Endothelial cell of umbilical vein (primary cell): Measurements from ENCODE around the gene TRAPPC12. TPM values are rescaled to one million over a fixed set of nuclear protein-coding genes. Genes with fewer than 3 reads are reported as not detected.

Experiments used
- BruUV-seq: library from RNA; stranded (reverse); fragments of 400-500 nt; replicated peaks from 2 replicates; lab custom pipeline; 2021; lab: Mats Ljungman, UMichigan
- CTCF ChIA-PET: fragments of 300-600, 350-600 bp; sonication (Branson Sonifier 250); formaldehyde crosslinking; loops from one replicate; lab custom pipeline; 2021; ENCODE audit warnings: antibody characterized with exemption, inconsistent platforms; lab: Charles Lee
- POLR2A ChIA-PET: fragments of 300-600, 350-600 bp; sonication (Branson Sonifier 250); formaldehyde crosslinking; loops from one replicate; lab custom pipeline; 2021; ENCODE audit warnings: antibody characterized with exemption, inconsistent platforms; lab: Charles Lee
- DNase-seq: peaks from one replicate; pipeline ENCODE4 v3.0.0-alpha.2; 2011; ENCODE audit warnings: low read depth, low spot score
- FAIRE-seq: peaks from 2 replicates; lab custom pipeline; 2011; peaks lifted over from hg19 to GRCh38; lab: Jason Lieb, UNC
- H2AFZ ChIP-seq: 2 replicates; pipeline ENCODE4 v1.6.0; 2012; ENCODE audit warnings: low read depth, low read length, control low read depth, inconsistent platforms
- H3K27ac ChIP-seq: 2 replicates; pipeline ENCODE4 v1.5.1; 2011; ENCODE audit warnings: low read depth, mild to moderate bottlenecking, control low read depth, low read length, moderate library complexity; ENCODE audit not compliant: insufficient read depth
- H3K27me3 ChIP-seq, 2 experiments: 2 replicates each; pipeline versions ENCODE4 v1.6.0 to v1.6.1; 2011; ENCODE audit warnings: low read length in 2 of 2, mixed read lengths in 1 of 2; ENCODE audit not compliant: control insufficient read depth in 2 of 2, insufficient read depth in 2 of 2
- H3K36me3 ChIP-seq, 2 experiments: 2 replicates in 1 of 2; 3 replicates in 1 of 2; pipeline ENCODE4 v1.5.1; 2011; ENCODE audit warnings: low read length in 2 of 2, mild to moderate bottlenecking in 1 of 2, moderate library complexity in 1 of 2; ENCODE audit not compliant: control insufficient read depth in 2 of 2, insufficient read depth in 2 of 2; ENCODE audit errors: extremely low read depth in 1 of 2
- H3K4me1 ChIP-seq: 3 replicates; pipeline ENCODE4 v1.5.1; 2011; ENCODE audit warnings: mild to moderate bottlenecking, low read length; ENCODE audit not compliant: control insufficient read depth, insufficient read depth; ENCODE audit errors: extremely low read depth
- H3K4me2 ChIP-seq: 2 replicates; pipeline ENCODE4 v1.6.1; 2011; ENCODE audit warnings: low read length, control low read depth, mixed read lengths; ENCODE audit not compliant: insufficient read depth
- H3K4me3 ChIP-seq, 3 experiments: fragments of 200-600 bp in 1 of 3; sonication (generic), shearing (Covaris generic) in 1 of 3; replicated peaks in 1 of 3; 2 replicates each; pipeline ENCODE4 v1.5.1; 2011 to 2016; ENCODE audit warnings: control low read depth in 3 of 3, low read length in 3 of 3, mild to moderate bottlenecking in 2 of 3, inconsistent platforms in 1 of 3, low read depth in 1 of 3, moderate library complexity in 1 of 3; ENCODE audit not compliant: insufficient read depth in 1 of 3
- H3K79me2 ChIP-seq: 2 replicates; pipeline ENCODE4 v1.6.0; 2012; ENCODE audit warnings: low read length, inconsistent platforms; ENCODE audit not compliant: control insufficient read depth, insufficient read depth
- H3K9ac ChIP-seq: replicated peaks from 2 replicates; pipeline ENCODE3; 2011; ENCODE audit warnings: low read length, control low read depth; ENCODE audit not compliant: insufficient read depth; ENCODE audit errors: extremely low read depth
- H3K9me1 ChIP-seq: replicated peaks from 3 replicates; pipeline ENCODE4 v1.6.0; 2011; ENCODE audit warnings: mild to moderate bottlenecking, low read length; ENCODE audit not compliant: control insufficient read depth, insufficient read depth; ENCODE audit errors: extremely low read depth
- H3K9me3 ChIP-seq: replicated peaks from 2 replicates; pipeline ENCODE4 v1.5.1; 2012; ENCODE audit warnings: low read length, inconsistent platforms; ENCODE audit not compliant: control insufficient read depth, insufficient read depth
- H4K20me1 ChIP-seq: replicated peaks from 2 replicates; pipeline ENCODE3; 2011; ENCODE audit warnings: mild to moderate bottlenecking, low read length; ENCODE audit not compliant: control insufficient read depth, insufficient read depth; ENCODE audit errors: extremely low read depth
- POLR2A ChIP-seq: IDR thresholded peaks from 2 replicates; pipeline ENCODE4 v1.6.1; 2012; ENCODE audit warnings: low read depth, mild to moderate bottlenecking, control low read depth, low read length
- POLR2AphosphoS5 ChIP-seq: IDR thresholded peaks from 2 replicates; pipeline ENCODE4 v1.6.1; 2012; ENCODE audit warnings: low read depth, mild to moderate bottlenecking, control low read depth, low read length, moderate library complexity; ENCODE audit not compliant: insufficient read depth
- dilution Hi-C: fragments of 300-500 bp; cut with MboI; formaldehyde crosslinking; loops from one replicate; pipeline ENCODE4 v1.15.0; 2019; ENCODE audit warnings: low sequenced_read_pairs; ENCODE audit not compliant: extremely low pct_ligation_motif_present
- intact Hi-C: fragments of 100-400 bp; cut with micrococcal nuclease; formaldehyde crosslinking; loops from one replicate; pipeline ENCODE4 v1.10.0; 2022
- polyA plus RNA-seq, 4 experiments: library from polyadenylated mRNA; depleted of rRNA in 3 of 4; stranded (reverse) in 3 of 4; unstranded in 1 of 4; fragments of >200 nt; gene quantifications; 2 replicates each; pipeline versions ENCODE4 v1.2.1 to v1.2.3, GENCODE V29; 2011 to 2012; ENCODE audit warnings: missing spikeins in 1 of 4
- total RNA-seq: library from RNA; stranded (reverse); gene quantifications from 2 replicates; pipeline ENCODE4 v1.2.3, GENCODE V29; 2021
- TF ChIP-seq, protein P1 (sequence below): IDR thresholded peaks from 2 replicates; pipeline ENCODE4 v1.6.1; 2011; ENCODE audit not compliant: insufficient read depth, insufficient read length
- TF ChIP-seq, protein P2 (sequence below), 2 donors: IDR thresholded peaks; 1 replicate in 1 of 2; 2 replicates in 1 of 2; pipeline ENCODE4 v1.5.1; 2011; ENCODE audit warnings: low read length in 2 of 2, mild to moderate bottlenecking in 2 of 2, moderate library complexity in 2 of 2, control low read depth in 1 of 2, inconsistent platforms in 1 of 2, low read depth in 1 of 2; ENCODE audit not compliant: insufficient read depth in 1 of 2; ENCODE audit errors: extremely low read depth in 1 of 2

TRAPPC12 gene
- total and polyA plus RNA-seq, 2 donors (not counting 3 experiments of a cell fraction or from before 2014, with no cell fraction given) = 47.5 to 81.5 TPM

DNA sequence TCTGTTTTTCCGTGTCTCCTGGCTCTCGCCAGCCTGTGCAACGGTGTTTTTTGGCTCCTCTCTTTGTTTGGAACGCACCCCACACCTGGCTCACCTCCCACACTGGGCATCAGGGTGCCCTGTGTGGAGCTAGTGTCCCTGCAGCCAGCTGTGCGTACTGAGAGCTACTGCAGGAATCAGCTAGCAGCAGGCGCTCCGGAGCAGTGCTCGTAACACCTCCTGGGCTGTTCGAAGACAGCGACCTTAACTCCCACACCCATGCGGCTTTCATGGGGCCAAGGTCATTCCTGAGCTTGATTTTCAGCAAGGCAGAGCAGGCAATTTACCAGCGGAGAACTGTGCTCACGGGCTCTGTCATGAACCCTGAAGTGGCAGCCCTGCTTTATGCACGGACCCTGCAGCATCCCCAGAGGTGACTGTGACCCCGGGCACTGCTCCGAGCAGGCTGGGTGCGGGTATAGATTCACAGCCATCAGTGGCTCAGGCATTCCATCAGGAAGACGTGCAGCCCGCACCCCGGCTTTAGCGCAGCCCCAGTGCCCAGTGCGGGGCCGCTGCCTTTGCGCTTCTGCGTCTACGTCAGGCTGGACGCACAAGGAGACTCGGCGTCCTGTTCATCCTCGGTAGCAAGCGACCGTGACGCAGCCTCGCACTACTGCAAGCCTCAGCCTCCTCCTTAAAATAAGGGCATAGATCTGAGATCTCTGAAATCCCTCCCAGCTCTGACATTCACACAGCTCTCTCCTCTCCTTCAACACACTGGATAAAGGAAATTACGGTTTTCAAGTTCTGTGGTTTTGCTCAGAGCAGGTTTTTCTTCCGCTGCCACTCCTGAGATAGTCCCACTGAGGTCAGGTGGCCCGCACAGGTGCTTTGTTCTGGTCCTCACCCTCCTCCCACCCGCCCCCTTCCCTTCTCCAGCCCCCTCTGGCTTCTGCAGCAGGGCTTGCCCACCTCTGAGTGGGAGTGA, 81.6 kb downstream of the TRAPPC12 start:
- no peak overlapping the region for H3K4me3 ChIP-seq
- intact Hi-C loops = loop anchor here (5.0 kb wide), 1 partner anchor 84 kb away; the partner anchor contains the start of genes EIPR1 and TRAPPC12
- CTCF ChIA-PET = interaction anchor here (0.8 to 3.9 kb wide), 8 partner anchors 9 to 38 kb away, joined by 3 to 72 read pairs (median 12); no protein-coding TSS in a partner anchor
- H3K4me1 ChIP-seq = no peaks in the 10 kb centered on the region
- dilution Hi-C loops = no loop called here
- H2AFZ ChIP-seq = no peak overlapping the region
- peaks cover 2 to 12% of the 10 kb centered on the region in 2 experiments for H3K36me3 ChIP-seq
- no TSS peak for BruUV-seq
- no peak for FAIRE-seq
- no peaks in the 10 kb centered on the region for H3K79me2 ChIP-seq
- DNase-seq = no peak
- H3K27me3 ChIP-seq = no peaks in the 10 kb centered on the region
- H3K9me3 ChIP-seq = no peaks in the 10 kb centered on the region
- no peaks in the 10 kb centered on the region for H3K9me1 ChIP-seq
- no peak overlapping the region for H3K27ac ChIP-seq
- H3K4me2 ChIP-seq = no peak overlapping the region
- POLR2A ChIA-PET = no interaction called here
- no peak for TF ChIP-seq POLR2A
- TF ChIP-seq, protein P1, sequence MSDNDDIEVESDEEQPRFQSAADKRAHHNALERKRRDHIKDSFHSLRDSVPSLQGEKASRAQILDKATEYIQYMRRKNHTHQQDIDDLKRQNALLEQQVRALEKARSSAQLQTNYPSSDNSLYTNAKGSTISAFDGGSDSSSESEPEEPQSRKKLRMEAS = no peak
- H3K9ac ChIP-seq = no peak overlapping the region
- no peaks in the 10 kb centered on the region for H4K20me1 ChIP-seq

DNA sequence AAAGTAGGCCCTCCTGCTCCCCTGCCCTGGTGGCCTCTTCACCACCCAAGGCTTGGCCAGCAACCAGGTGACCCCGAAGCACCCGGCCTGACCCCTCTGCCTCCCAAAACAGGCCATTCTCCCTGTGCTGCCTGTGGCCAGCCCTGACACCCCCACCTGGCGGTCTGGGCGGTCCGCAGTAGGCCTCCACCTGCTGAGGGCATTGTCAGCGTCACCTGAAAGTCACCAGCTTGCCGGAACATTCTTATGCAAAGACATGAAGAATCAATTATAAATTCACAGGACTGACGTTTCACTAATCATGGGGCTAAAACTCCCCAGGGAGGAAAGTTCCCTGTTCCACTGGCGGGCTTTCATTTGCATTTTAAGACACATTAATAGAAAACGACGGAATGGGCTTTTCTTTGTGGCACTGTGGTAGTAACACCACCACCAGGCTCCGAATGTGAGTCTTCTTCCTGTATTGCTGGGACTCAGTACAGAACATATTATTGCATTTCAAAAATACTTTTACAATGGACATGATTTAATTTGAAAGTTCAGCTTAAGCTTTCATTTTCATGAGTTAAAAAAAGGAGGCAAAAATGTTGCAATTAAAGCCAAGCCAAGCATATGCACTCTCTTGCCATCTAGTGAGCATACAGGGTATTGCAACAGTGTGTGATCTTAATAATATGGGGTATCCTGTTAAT, 82.5 kb downstream of the TRAPPC12 start:
- H3K9ac ChIP-seq = no peak overlapping the region
- no peaks in the 10 kb centered on the region for H4K20me1 ChIP-seq
- H3K79me2 ChIP-seq = no peaks in the 10 kb centered on the region
- DNase-seq (peak; percentile 58), FAIRE-seq (peak; percentile 78)
- dilution Hi-C loops = no loop called here
- peaks cover under 1 to 16% of the 10 kb centered on the region in 2 experiments for H3K36me3 ChIP-seq
- H3K9me3 ChIP-seq = no peaks in the 10 kb centered on the region
- H3K27ac ChIP-seq = no peak overlapping the region
- no peaks in the 10 kb centered on the region for H3K27me3 ChIP-seq
- ChIA-PET CTCF (interaction anchor here (0.6 to 3.9 kb wide), 32 partner anchors 8 to 205 kb away, joined by 3 to 72 read pairs (median 5); partner anchors contain the start of gene TRAPPC12), POLR2A (no interaction called here)
- intact Hi-C loops = loop anchor here (1.0 to 5.0 kb wide), 3 partner anchors 38 to 189 kb away; partner anchors contain the start of genes EIPR1 and TRAPPC12
- no TSS peak for BruUV-seq
- H3K4me3 ChIP-seq = no peak overlapping the region
- H3K4me2 ChIP-seq = no peak overlapping the region
- H3K9me1 ChIP-seq = no peaks in the 10 kb centered on the region
- TF ChIP-seq, protein P2, sequence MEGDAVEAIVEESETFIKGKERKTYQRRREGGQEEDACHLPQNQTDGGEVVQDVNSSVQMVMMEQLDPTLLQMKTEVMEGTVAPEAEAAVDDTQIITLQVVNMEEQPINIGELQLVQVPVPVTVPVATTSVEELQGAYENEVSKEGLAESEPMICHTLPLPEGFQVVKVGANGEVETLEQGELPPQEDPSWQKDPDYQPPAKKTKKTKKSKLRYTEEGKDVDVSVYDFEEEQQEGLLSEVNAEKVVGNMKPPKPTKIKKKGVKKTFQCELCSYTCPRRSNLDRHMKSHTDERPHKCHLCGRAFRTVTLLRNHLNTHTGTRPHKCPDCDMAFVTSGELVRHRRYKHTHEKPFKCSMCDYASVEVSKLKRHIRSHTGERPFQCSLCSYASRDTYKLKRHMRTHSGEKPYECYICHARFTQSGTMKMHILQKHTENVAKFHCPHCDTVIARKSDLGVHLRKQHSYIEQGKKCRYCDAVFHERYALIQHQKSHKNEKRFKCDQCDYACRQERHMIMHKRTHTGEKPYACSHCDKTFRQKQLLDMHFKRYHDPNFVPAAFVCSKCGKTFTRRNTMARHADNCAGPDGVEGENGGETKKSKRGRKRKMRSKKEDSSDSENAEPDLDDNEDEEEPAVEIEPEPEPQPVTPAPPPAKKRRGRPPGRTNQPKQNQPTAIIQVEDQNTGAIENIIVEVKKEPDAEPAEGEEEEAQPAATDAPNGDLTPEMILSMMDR (IDR thresholded peaks at IDR 0.05; ENCODE audit: extremely low read depth in 1 of 2, insufficient read depth in 1 of 2, low read depth in 1 of 2, low read length in 2 of 2) = peak; percentile 51 to 77
- no peak for TF ChIP-seq POLR2AphosphoS5
- H3K4me1 ChIP-seq = no peaks in the 10 kb centered on the region
- no peak overlapping the region for H2AFZ ChIP-seq
